Measurements from ENCODE around the gene HOXA9.

DNA sequence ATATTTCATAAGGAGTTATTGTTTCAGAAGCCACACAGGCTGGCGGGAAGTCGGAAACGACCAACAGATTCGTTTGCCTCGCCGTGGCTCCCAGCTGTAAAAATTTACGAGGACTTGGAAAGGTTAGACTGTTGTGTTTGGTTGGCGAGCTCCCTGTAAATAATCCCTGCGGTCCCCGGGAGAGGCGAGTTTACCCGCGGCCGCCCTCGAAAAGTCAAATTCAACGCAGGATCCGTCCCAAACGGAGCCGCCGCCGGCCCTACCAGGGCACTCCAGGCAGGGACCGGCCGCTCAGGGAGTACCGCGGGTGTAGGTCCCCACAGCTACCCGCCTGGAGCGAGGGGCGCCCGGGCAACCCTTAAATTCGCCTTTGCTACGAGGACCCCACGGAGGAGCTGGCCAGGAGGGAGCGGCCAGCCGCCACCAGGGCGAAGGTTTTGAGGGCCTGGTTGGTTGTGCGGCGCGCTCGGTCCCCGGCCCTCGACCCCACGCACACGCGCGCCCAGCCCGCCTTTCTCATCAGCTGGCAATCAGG is 726 bp upstream of the HOXA9 start:
- TF ChIP-seq, protein P1, sequence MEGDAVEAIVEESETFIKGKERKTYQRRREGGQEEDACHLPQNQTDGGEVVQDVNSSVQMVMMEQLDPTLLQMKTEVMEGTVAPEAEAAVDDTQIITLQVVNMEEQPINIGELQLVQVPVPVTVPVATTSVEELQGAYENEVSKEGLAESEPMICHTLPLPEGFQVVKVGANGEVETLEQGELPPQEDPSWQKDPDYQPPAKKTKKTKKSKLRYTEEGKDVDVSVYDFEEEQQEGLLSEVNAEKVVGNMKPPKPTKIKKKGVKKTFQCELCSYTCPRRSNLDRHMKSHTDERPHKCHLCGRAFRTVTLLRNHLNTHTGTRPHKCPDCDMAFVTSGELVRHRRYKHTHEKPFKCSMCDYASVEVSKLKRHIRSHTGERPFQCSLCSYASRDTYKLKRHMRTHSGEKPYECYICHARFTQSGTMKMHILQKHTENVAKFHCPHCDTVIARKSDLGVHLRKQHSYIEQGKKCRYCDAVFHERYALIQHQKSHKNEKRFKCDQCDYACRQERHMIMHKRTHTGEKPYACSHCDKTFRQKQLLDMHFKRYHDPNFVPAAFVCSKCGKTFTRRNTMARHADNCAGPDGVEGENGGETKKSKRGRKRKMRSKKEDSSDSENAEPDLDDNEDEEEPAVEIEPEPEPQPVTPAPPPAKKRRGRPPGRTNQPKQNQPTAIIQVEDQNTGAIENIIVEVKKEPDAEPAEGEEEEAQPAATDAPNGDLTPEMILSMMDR (IDR thresholded peaks at IDR 0.05; ENCODE audit: insufficient read depth, low read length): no peak
- TF ChIP-seq POLR2AphosphoS5 (IDR thresholded peaks at IDR 0.05; ENCODE audit: low read depth) (no peak), GABPA (IDR thresholded peaks at IDR 0.05; ENCODE audit: low read depth) (no peak)
- TF ChIP-seq, protein P2, sequence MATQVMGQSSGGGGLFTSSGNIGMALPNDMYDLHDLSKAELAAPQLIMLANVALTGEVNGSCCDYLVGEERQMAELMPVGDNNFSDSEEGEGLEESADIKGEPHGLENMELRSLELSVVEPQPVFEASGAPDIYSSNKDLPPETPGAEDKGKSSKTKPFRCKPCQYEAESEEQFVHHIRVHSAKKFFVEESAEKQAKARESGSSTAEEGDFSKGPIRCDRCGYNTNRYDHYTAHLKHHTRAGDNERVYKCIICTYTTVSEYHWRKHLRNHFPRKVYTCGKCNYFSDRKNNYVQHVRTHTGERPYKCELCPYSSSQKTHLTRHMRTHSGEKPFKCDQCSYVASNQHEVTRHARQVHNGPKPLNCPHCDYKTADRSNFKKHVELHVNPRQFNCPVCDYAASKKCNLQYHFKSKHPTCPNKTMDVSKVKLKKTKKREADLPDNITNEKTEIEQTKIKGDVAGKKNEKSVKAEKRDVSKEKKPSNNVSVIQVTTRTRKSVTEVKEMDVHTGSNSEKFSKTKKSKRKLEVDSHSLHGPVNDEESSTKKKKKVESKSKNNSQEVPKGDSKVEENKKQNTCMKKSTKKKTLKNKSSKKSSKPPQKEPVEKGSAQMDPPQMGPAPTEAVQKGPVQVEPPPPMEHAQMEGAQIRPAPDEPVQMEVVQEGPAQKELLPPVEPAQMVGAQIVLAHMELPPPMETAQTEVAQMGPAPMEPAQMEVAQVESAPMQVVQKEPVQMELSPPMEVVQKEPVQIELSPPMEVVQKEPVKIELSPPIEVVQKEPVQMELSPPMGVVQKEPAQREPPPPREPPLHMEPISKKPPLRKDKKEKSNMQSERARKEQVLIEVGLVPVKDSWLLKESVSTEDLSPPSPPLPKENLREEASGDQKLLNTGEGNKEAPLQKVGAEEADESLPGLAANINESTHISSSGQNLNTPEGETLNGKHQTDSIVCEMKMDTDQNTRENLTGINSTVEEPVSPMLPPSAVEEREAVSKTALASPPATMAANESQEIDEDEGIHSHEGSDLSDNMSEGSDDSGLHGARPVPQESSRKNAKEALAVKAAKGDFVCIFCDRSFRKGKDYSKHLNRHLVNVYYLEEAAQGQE (IDR thresholded peaks at IDR 0.05; ENCODE audit: insufficient replicate concordance, low read depth): no peak
